Measurements from ENCODE around the gene PXDN. TPM values are rescaled to one million over a fixed set of nuclear protein-coding genes. Genes with fewer than 3 reads are reported as not detected.

PXDN gene
- total RNA-seq, 4 donors from 2014 or later, result 9.0 to 46.2 (median 18.5) TPM

- Histone ChIP-seq H3K36me3 (no peaks in the 10 kb centered on the region), H3K4me1 (peaks cover 0 to 5% (median 0%) of the 10 kb centered on the region in 4 donors), H3K27ac (no peak overlapping the region), H3K27me3 (no peaks in the 10 kb centered on the region), H3K4me3 (no peak overlapping the region), H3K9me3 (no peaks in the 10 kb centered on the region)
- TF ChIP-seq POLR2AphosphoS5 (IDR thresholded peaks at IDR 0.05), result no peak
- no peak for DNase-seq
- intact Hi-C loops (cut with DNase I; ENCODE audit: low total_unique reads), result no loop called here
- 70 to 82% methylated on average over 5 to 8 of the region's 8 CpGs for WGBS, 2 donors (ENCODE audit: low coverage in 1 of 2)
- in situ Hi-C loops (cut with MboI; ENCODE audit: low pct_ligation_motif_present in 1 of 4, low pct_unique_long_range_greater_than_20kb in 1 of 4, low sequenced_read_pairs in 3 of 4), result loop anchor here in 1 of 4 donors (25.0 kb wide), 1 partner anchor 185 kb away; no protein-coding TSS in a partner anchor
These were observed 28.4 kb upstream of the PXDN start for GRCh38 chr2:1772471-1773267.

- no peak for DNase-seq
- no peak overlapping the region for H3K27ac ChIP-seq
- H3K36me3 ChIP-seq, result no peaks in the 10 kb centered on the region
- no peaks in the 10 kb centered on the region for H3K27me3 ChIP-seq
- intact Hi-C loops (cut with DNase I; ENCODE audit: low total_unique reads) (no loop called here), in situ Hi-C loops (cut with MboI; ENCODE audit: low pct_ligation_motif_present in 1 of 4, low pct_unique_long_range_greater_than_20kb in 1 of 4, low sequenced_read_pairs in 3 of 4) (loop anchor here in 1 of 4 donors (25.0 kb wide), 1 partner anchor 184 kb away; no protein-coding TSS in a partner anchor)
- no peak overlapping the region for H3K4me3 ChIP-seq
- TF ChIP-seq POLR2AphosphoS5 (IDR thresholded peaks at IDR 0.05) (no peak), EP300 (IDR thresholded peaks at IDR 0.05; ENCODE audit: low read depth) (no peak), POLR2A (IDR thresholded peaks at IDR 0.05) (no peak), CTCF (IDR thresholded peaks at IDR 0.05) (no peak)
- no peaks in the 10 kb centered on the region for H3K9me3 ChIP-seq
- 70% methylated on average over 3 of the region's 3 CpGs; no CpG with 5 or more reads in 1 of the 2 donors for WGBS, 2 donors (ENCODE audit: low coverage in 1 of 2)
- peaks cover 0 to 5% (median 0%) of the 10 kb centered on the region in 4 donors for H3K4me1 ChIP-seq
These were observed 27.4 kb upstream of the PXDN start for GRCh38 chr2:1771626-1772280.

GRCh38 chr2:1770566-1771380 is 26.5 kb upstream of the PXDN start:
- TF ChIP-seq POLR2AphosphoS5 (IDR thresholded peaks at IDR 0.05) (no peak), CTCF (IDR thresholded peaks at IDR 0.05) (no peak), POLR2A (IDR thresholded peaks at IDR 0.05) (no peak), EP300 (IDR thresholded peaks at IDR 0.05; ENCODE audit: low read depth) (no peak)
- no peak overlapping the region for H3K4me3 ChIP-seq
- WGBS, 2 donors (ENCODE audit: low coverage in 1 of 2), result 88% methylated on average over 2 to 23 of the region's 23 CpGs
- peaks cover 0 to 5% (median 0%) of the 10 kb centered on the region in 4 donors for H3K4me1 ChIP-seq
- H3K9me3 ChIP-seq, result no peaks in the 10 kb centered on the region
- no peaks in the 10 kb centered on the region for H3K36me3 ChIP-seq
- in situ Hi-C loops (cut with MboI; ENCODE audit: low pct_ligation_motif_present in 1 of 4, low pct_unique_long_range_greater_than_20kb in 1 of 4, low sequenced_read_pairs in 3 of 4), result loop anchor here in 1 of 4 donors (25.0 kb wide), 1 partner anchor 183 kb away; no protein-coding TSS in a partner anchor
- no peaks in the 10 kb centered on the region for H3K27me3 ChIP-seq
- intact Hi-C loops (cut with DNase I; ENCODE audit: low total_unique reads), result no loop called here
- no peak overlapping the region for H3K27ac ChIP-seq
- DNase-seq, result no peak

GRCh38 chr2:1769703-1770422 is 25.5 kb upstream of the PXDN start:
- Histone ChIP-seq H3K9me3 (no peaks in the 10 kb centered on the region), H3K27me3 (no peaks in the 10 kb centered on the region), H3K4me1 (peaks cover 0 to 5% (median 0%) of the 10 kb centered on the region in 4 donors), H3K27ac (no peak overlapping the region), H3K4me3 (no peak overlapping the region), H3K36me3 (no peaks in the 10 kb centered on the region)
- TF ChIP-seq POLR2A (IDR thresholded peaks at IDR 0.05) (no peak), CTCF (IDR thresholded peaks at IDR 0.05) (peak; percentile 76 to 85 (median 80))
- intact Hi-C loops (cut with DNase I; ENCODE audit: low total_unique reads), result no loop called here
- in situ Hi-C loops (cut with MboI; ENCODE audit: low pct_ligation_motif_present in 1 of 4, low pct_unique_long_range_greater_than_20kb in 1 of 4, low sequenced_read_pairs in 3 of 4), result loop anchor here in 1 of 4 donors (25.0 kb wide), 1 partner anchor 183 kb away; no protein-coding TSS in a partner anchor
- WGBS, 2 donors (ENCODE audit: low coverage in 1 of 2), result 47 to 71% methylated on average over 1 to 13 of the region's 13 CpGs
- peak; percentile 88 for DNase-seq
